ENCODE data around the gene LGALSL.

LGALSL gene

GRCh38 chr2:64502860-64503259, 48.9 kb downstream of the LGALSL start:
- DNase-seq, result no peak

- DNase-seq, result no peak
These were observed 51.1 kb downstream of the LGALSL start for GRCh38 chr2:64504774-64505720.

GRCh38 chr2:64506686-64507085, 52.7 kb downstream of the LGALSL start:
- DNase-seq, result no peak

Data from femur (tissue), 1 donor.